Immature natural killer cell (primary cell): ENCODE results near the gene CDAN1. TPM values are rescaled to one million over a fixed set of nuclear protein-coding genes. Genes with fewer than 3 reads are reported as not detected.

Source experiments
- DNase-seq, 3 donors: peaks; one replicate each; pipeline ENCODE4 v3.0.0; 2022; ENCODE audit warnings: mixed read lengths in 1 of 3
- H3K27ac Mint-ChIP-seq, 6 donors: one replicate each; pipeline ENCODE4 v1.8.0; 2020; ENCODE audit warnings: mixed read lengths in 6 of 6, mild to moderate bottlenecking in 5 of 6, inconsistent platforms in 4 of 6, moderate library complexity in 3 of 6
- H3K27me3 Mint-ChIP-seq, 3 donors: one replicate each; pipeline ENCODE4 v1.8.0; 2020 to 2021; ENCODE audit warnings: low read depth in 3 of 3, mild to moderate bottlenecking in 3 of 3, mixed read lengths in 3 of 3, moderate library complexity in 3 of 3, inconsistent platforms in 1 of 3
- H3K36me3 Mint-ChIP-seq, 3 donors: one replicate each; pipeline ENCODE4 v1.8.0; 2020; ENCODE audit warnings: mixed read lengths in 3 of 3, inconsistent platforms in 2 of 3, mild to moderate bottlenecking in 2 of 3
- H3K4me1 Mint-ChIP-seq, 2 donors: one replicate each; pipeline ENCODE4 v1.8.0; 2020; ENCODE audit warnings: inconsistent platforms in 2 of 2, mild to moderate bottlenecking in 2 of 2, mixed read lengths in 2 of 2, moderate library complexity in 1 of 2
- H3K4me3 Mint-ChIP-seq, 5 donors: one replicate each; pipeline ENCODE4 v1.8.0; 2020; ENCODE audit warnings: mild to moderate bottlenecking in 5 of 5, mixed read lengths in 5 of 5, inconsistent platforms in 3 of 5, moderate library complexity in 3 of 5
- H3K9me3 Mint-ChIP-seq, 6 donors: one replicate each; pipeline ENCODE4 v1.8.0; 2020; ENCODE audit warnings: mild to moderate bottlenecking in 6 of 6, mixed read lengths in 6 of 6, inconsistent platforms in 4 of 6, moderate library complexity in 3 of 6
- polyA plus RNA-seq, 3 donors: library from polyadenylated mRNA; unstranded; fragments of 300-500 nt; fragmentation: Illumina TruSeq; gene quantifications; one replicate each; pipeline ENCODE4 v1.2.3, GENCODE V29; 2021

CDAN1 gene
- polyA plus RNA-seq, 3 donors from 2014 or later: 3.9 to 8.2 (median 4.3) TPM

- no peak for DNase-seq
- peaks cover 39 to 50% (median 44%) of the 10 kb centered on the region in 3 donors for H3K36me3 Mint-ChIP-seq
- H3K27ac Mint-ChIP-seq: peak overlapping the region in 2 of 6 donors; percentile 27 to 68
- H3K9me3 Mint-ChIP-seq: peaks cover 3 to 8% (median 5%) of the 10 kb centered on the region in 6 donors
- H3K4me3 Mint-ChIP-seq: no peak overlapping the region
- no peaks in the 10 kb centered on the region for H3K27me3 Mint-ChIP-seq
- no peaks in the 10 kb centered on the region for H3K4me1 Mint-ChIP-seq
These were observed 13.4 kb upstream of the CDAN1 start for GRCh38 chr15:42750306-42750705.

GRCh38 chr15:42749266-42749665 lies 12.3 kb upstream of the CDAN1 start:
- H3K36me3 Mint-ChIP-seq: peaks cover 43 to 53% (median 50%) of the 10 kb centered on the region in 3 donors

GRCh38 chr15:42744195-42744594 lies 7.3 kb upstream of the CDAN1 start:
- Mint-ChIP-seq H3K36me3 (peaks cover 11 to 16% (median 15%) of the 10 kb centered on the region in 3 donors), H3K4me1 (no peaks in the 10 kb centered on the region), H3K4me3 (no peak overlapping the region), H3K27me3 (no peaks in the 10 kb centered on the region), H3K27ac (no peak overlapping the region), H3K9me3 (no peaks in the 10 kb centered on the region)
- DNase-seq: no peak

More at GRCh38 chr15:42749266-42749665, 12.3 kb upstream of the CDAN1 start:
- DNase-seq: no peak
- no peaks in the 10 kb centered on the region for H3K4me1 Mint-ChIP-seq
- no peak overlapping the region for H3K27ac Mint-ChIP-seq
- H3K27me3 Mint-ChIP-seq: no peaks in the 10 kb centered on the region
- H3K9me3 Mint-ChIP-seq: peaks cover 3 to 8% (median 5%) of the 10 kb centered on the region in 6 donors
- H3K4me3 Mint-ChIP-seq: no peak overlapping the region

- Mint-ChIP-seq H3K9me3 (no peaks in the 10 kb centered on the region), H3K4me3 (no peak overlapping the region), H3K27me3 (peaks cover 0 to 4% (median 0%) of the 10 kb centered on the region in 3 donors), H3K36me3 (peaks cover 11 to 12% (median 11%) of the 10 kb centered on the region in 3 donors), H3K4me1 (peaks cover 4 to 6% of the 10 kb centered on the region in 2 donors), H3K27ac (no peak overlapping the region)
- DNase-seq: no peak
These were observed 5.2 kb upstream of the CDAN1 start for GRCh38 chr15:42742149-42742548.

- Mint-ChIP-seq H3K27me3 (peaks cover 0 to 4% (median 0%) of the 10 kb centered on the region in 3 donors), H3K4me1 (peaks cover 4 to 6% of the 10 kb centered on the region in 2 donors), H3K9me3 (no peaks in the 10 kb centered on the region), H3K36me3 (peaks cover 11 to 12% (median 11%) of the 10 kb centered on the region in 3 donors), H3K4me3 (no peak overlapping the region), H3K27ac (no peak overlapping the region)
- DNase-seq: no peak
These were observed 4.8 kb upstream of the CDAN1 start for GRCh38 chr15:42741710-42742109.

GRCh38 chr15:42737529-42738328 lies 801 bp upstream of the CDAN1 start:
- Mint-ChIP-seq H3K27me3 (peaks cover 0 to 4% (median 4%) of the 10 kb centered on the region in 3 donors), H3K9me3 (no peaks in the 10 kb centered on the region), H3K27ac (peak overlapping the region; percentile 12 to 90 (median 83)), H3K4me1 (peaks cover 12 to 16% of the 10 kb centered on the region in 2 donors), H3K36me3 (peaks cover 3 to 13% (median 4%) of the 10 kb centered on the region in 3 donors), H3K4me3 (peak overlapping the region; percentile 73 to 86 (median 84))
- DNase-seq: no peak

GRCh38 chr15:42736178-42736792 lies 643 bp downstream of the CDAN1 start:
- Mint-ChIP-seq H3K36me3 (peaks cover 7 to 25% (median 14%) of the 10 kb centered on the region in 3 donors), H3K4me3 (peak overlapping the region; percentile 72 to 86 (median 83)), H3K4me1 (peaks cover 12 to 16% of the 10 kb centered on the region in 2 donors), H3K9me3 (no peaks in the 10 kb centered on the region), H3K27ac (peak overlapping the region in 4 of 6 donors; percentile 35 to 85 (median 63)), H3K27me3 (peaks cover 0 to 5% (median 4%) of the 10 kb centered on the region in 3 donors)
- DNase-seq: no peak

GRCh38 chr15:42735382-42736165 lies 1.4 kb downstream of the CDAN1 start:
- peaks cover 7 to 29% (median 19%) of the 10 kb centered on the region in 3 donors for H3K36me3 Mint-ChIP-seq
- H3K4me1 Mint-ChIP-seq: peaks cover 12 to 16% of the 10 kb centered on the region in 2 donors
- H3K27me3 Mint-ChIP-seq: peaks cover 0 to 6% (median 4%) of the 10 kb centered on the region in 3 donors
- H3K9me3 Mint-ChIP-seq: no peaks in the 10 kb centered on the region
- H3K4me3 Mint-ChIP-seq: peak overlapping the region; percentile 72 to 85 (median 80)
- H3K27ac Mint-ChIP-seq: peak overlapping the region in 4 of 6 donors; percentile 45 to 85 (median 64)
- DNase-seq: no peak

GRCh38 chr15:42734076-42734672 lies 2.8 kb downstream of the CDAN1 start:
- H3K4me1 Mint-ChIP-seq: peaks cover 12 to 16% of the 10 kb centered on the region in 2 donors
- peak overlapping the region in 2 of 6 donors; percentile 5 to 49 for H3K27ac Mint-ChIP-seq
- peak overlapping the region; percentile 17 to 66 (median 62) for H3K4me3 Mint-ChIP-seq
- no peak for DNase-seq
- peaks cover 7 to 29% (median 19%) of the 10 kb centered on the region in 3 donors for H3K36me3 Mint-ChIP-seq
- H3K27me3 Mint-ChIP-seq: peaks cover 0 to 6% (median 6%) of the 10 kb centered on the region in 3 donors
- no peaks in the 10 kb centered on the region for H3K9me3 Mint-ChIP-seq

GRCh38 chr15:42733027-42733426 lies 3.9 kb downstream of the CDAN1 start:
- no peak overlapping the region for H3K27ac Mint-ChIP-seq
- H3K27me3 Mint-ChIP-seq: peaks cover 0 to 6% (median 6%) of the 10 kb centered on the region in 3 donors
- H3K4me1 Mint-ChIP-seq: peaks cover 12 to 18% of the 10 kb centered on the region in 2 donors
- H3K4me3 Mint-ChIP-seq: no peak overlapping the region
- DNase-seq: no peak
- H3K9me3 Mint-ChIP-seq: no peaks in the 10 kb centered on the region
- H3K36me3 Mint-ChIP-seq: peaks cover 7 to 35% (median 19%) of the 10 kb centered on the region in 3 donors

GRCh38 chr15:42732095-42732827 lies 4.7 kb downstream of the CDAN1 start:
- H3K4me1 Mint-ChIP-seq: peaks cover 8 to 14% of the 10 kb centered on the region in 2 donors
- H3K27me3 Mint-ChIP-seq: peaks cover 0 to 6% (median 2%) of the 10 kb centered on the region in 3 donors
- no peaks in the 10 kb centered on the region for H3K9me3 Mint-ChIP-seq
- H3K36me3 Mint-ChIP-seq: peaks cover 7 to 36% (median 19%) of the 10 kb centered on the region in 3 donors
- peak overlapping the region in 1 of 6 donors; percentile 60 for H3K27ac Mint-ChIP-seq
- H3K4me3 Mint-ChIP-seq: no peak overlapping the region
- no peak for DNase-seq

GRCh38 chr15:42731461-42731860 lies 5.5 kb downstream of the CDAN1 start:
- Mint-ChIP-seq H3K4me1 (peaks cover 6 to 14% of the 10 kb centered on the region in 2 donors), H3K4me3 (no peak overlapping the region), H3K27me3 (peaks cover 0 to 6% (median 2%) of the 10 kb centered on the region in 3 donors), H3K9me3 (no peaks in the 10 kb centered on the region), H3K36me3 (peaks cover 12 to 43% (median 27%) of the 10 kb centered on the region in 3 donors), H3K27ac (peak overlapping the region in 1 of 6 donors; percentile 56)
- no peak for DNase-seq
